Liver (tissue), 9 donors: Measurements from ENCODE around the gene UBE2F. TPM values are rescaled to one million over a fixed set of nuclear protein-coding genes. Genes with fewer than 3 reads are reported as not detected.

Source experiments
- DNase-seq: peaks from one replicate; pipeline ENCODE4 v3.0.0-alpha.2; 2017; ENCODE audit warnings: low spot score
- H3K27ac ChIP-seq, 2 donors: one replicate each; pipeline ENCODE4 v1.7.0; 2013; ENCODE audit warnings: inconsistent platforms in 2 of 2, low read length in 2 of 2, control low read depth in 1 of 2, low read depth in 1 of 2, mild to moderate bottlenecking in 1 of 2
- H3K27me3 ChIP-seq, 4 donors: one replicate each; pipeline versions ENCODE4 v1.6.1 to v1.7.0; 2013; ENCODE audit warnings: low read length in 3 of 4, inconsistent platforms in 1 of 4, mild to moderate bottlenecking in 1 of 4, moderate library complexity in 1 of 4; ENCODE audit not compliant: control insufficient read depth in 4 of 4, insufficient read depth in 4 of 4
- H3K36me3 ChIP-seq, 4 donors: one replicate each; pipeline versions ENCODE4 v1.6.1 to v1.7.0; 2013; ENCODE audit warnings: low read length in 3 of 4, mild to moderate bottlenecking in 3 of 4, low read depth in 1 of 4, moderate library complexity in 1 of 4; ENCODE audit not compliant: control insufficient read depth in 4 of 4, insufficient read depth in 3 of 4
- H3K4me1 ChIP-seq, 4 donors: one replicate each; pipeline versions ENCODE4 v1.6.1 to v1.7.0; 2013; ENCODE audit warnings: low read length in 3 of 4, mild to moderate bottlenecking in 3 of 4, moderate library complexity in 1 of 4; ENCODE audit not compliant: control insufficient read depth in 4 of 4, insufficient read depth in 4 of 4
- H3K4me3 ChIP-seq, 3 donors: one replicate each; pipeline versions ENCODE4 v1.6.1 to v1.7.0; 2013; ENCODE audit warnings: low read length in 3 of 3, control low read depth in 1 of 3, low read depth in 1 of 3, mild to moderate bottlenecking in 1 of 3
- H3K9ac ChIP-seq, 2 donors: one replicate each; pipeline ENCODE4 v1.7.0; 2013; ENCODE audit warnings: low read length in 2 of 2, mild to moderate bottlenecking in 2 of 2, moderate library complexity in 2 of 2, control low read depth in 1 of 2, low read depth in 1 of 2
- H3K9me3 ChIP-seq, 4 donors: one replicate each; pipeline versions ENCODE4 v1.6.1 to v1.7.0; 2013; ENCODE audit warnings: low read length in 3 of 4; ENCODE audit not compliant: control insufficient read depth in 4 of 4
- EGR1 ChIP-seq, 2 donors: IDR thresholded peaks; 2 replicates each; pipeline ENCODE4 v1.6.1; 2016 to 2018; ENCODE audit warnings: antibody characterized with exemption in 2 of 2, low read depth in 2 of 2
- FOXA1 ChIP-seq: IDR thresholded peaks from 2 replicates; pipeline ENCODE4 v1.6.1; 2016; ENCODE audit warnings: antibody characterized with exemption
- FOXA2 ChIP-seq: IDR thresholded peaks from 2 replicates; pipeline ENCODE4 v1.6.1; 2016; ENCODE audit warnings: antibody characterized with exemption
- GABPA ChIP-seq, 2 donors: IDR thresholded peaks in 1 of 2; conservative IDR thresholded peaks in 1 of 2; 2 replicates each; pipeline ENCODE4 v1.6.1; 2016; ENCODE audit warnings: antibody characterized with exemption in 2 of 2, mild to moderate bottlenecking in 1 of 2, moderate library complexity in 1 of 2
- HNF4A ChIP-seq, 2 donors: conservative IDR thresholded peaks; 2 replicates each; pipeline ENCODE4 v1.6.1; 2016; ENCODE audit warnings: antibody characterized with exemption in 2 of 2, mild to moderate bottlenecking in 2 of 2
- HNF4G ChIP-seq: IDR thresholded peaks from 2 replicates; pipeline ENCODE4 v1.6.1; 2016; ENCODE audit warnings: antibody characterized with exemption
- JUND ChIP-seq, 2 donors: IDR thresholded peaks; 2 replicates each; pipeline ENCODE4 v1.6.1; 2016; ENCODE audit warnings: antibody characterized with exemption in 2 of 2
- NR2F2 ChIP-seq: IDR thresholded peaks from 2 replicates; pipeline ENCODE4 v1.6.1; 2016; ENCODE audit warnings: antibody characterized with exemption
- RAD21 ChIP-seq, 2 donors: IDR thresholded peaks; 2 replicates each; pipeline ENCODE4 v1.6.1; 2016; ENCODE audit warnings: antibody characterized with exemption in 2 of 2, mild to moderate bottlenecking in 2 of 2
- RXRA ChIP-seq, 2 donors: IDR thresholded peaks; 2 replicates each; pipeline ENCODE4 v1.6.1; 2017 to 2018; ENCODE audit warnings: antibody characterized with exemption in 2 of 2, mild to moderate bottlenecking in 1 of 2
- SP1 ChIP-seq: IDR thresholded peaks from 2 replicates; pipeline ENCODE4 v1.6.1; 2018; ENCODE audit warnings: antibody characterized with exemption, mild to moderate bottlenecking
- TAF1 ChIP-seq: conservative IDR thresholded peaks from 2 replicates; pipeline ENCODE4 v1.6.1; 2016; ENCODE audit warnings: antibody characterized with exemption, mild to moderate bottlenecking
- YY1 ChIP-seq: IDR thresholded peaks from 2 replicates; pipeline ENCODE4 v1.6.1; 2016; ENCODE audit warnings: antibody characterized with exemption, mild to moderate bottlenecking
- WGBS: extraction: QIAGEN DNeasy Blood & Tissue Kit; methylation state at CpG from one replicate; pipeline ENCODE4 v1.1.7; 2013; 5-methylcytosine and 5-hydroxymethylcytosine counted together
- polyA plus RNA-seq, 2 donors: library from polyadenylated mRNA; stranded (reverse) in 1 of 2; unstranded in 1 of 2; fragments of 200-250 nt in 1 of 2; fragments of >200 nt in 1 of 2; fragmentation: Nextera tagmentation in 1 of 2; extraction: Ambion mirVana in 1 of 2; gene quantifications; one replicate each; pipeline versions ENCODE4 v1.2.1 to v1.2.3, GENCODE V29; 2013 to 2015
- total RNA-seq, 2 donors: library from RNA; depleted of rRNA; stranded (reverse); fragments of >200 nt; gene quantifications; one replicate each; pipeline ENCODE4 v1.2.3, GENCODE V29; 2014
- TF ChIP-seq, protein P1 (sequence below): IDR thresholded peaks from 2 replicates; pipeline ENCODE4 v1.6.1; 2016; ENCODE audit warnings: antibody characterized with exemption
- TF ChIP-seq, protein P2 (sequence below): IDR thresholded peaks from 2 replicates; pipeline ENCODE4 v1.6.1; 2016; ENCODE audit warnings: antibody characterized with exemption, mild to moderate bottlenecking
- TF ChIP-seq, protein P3 (sequence below): IDR thresholded peaks from 2 replicates; pipeline ENCODE4 v1.6.1; 2016; ENCODE audit warnings: antibody characterized with exemption
- TF ChIP-seq, protein P4 (sequence below): IDR thresholded peaks from 2 replicates; pipeline ENCODE4 v1.6.1; 2016; ENCODE audit warnings: antibody characterized with exemption
- TF ChIP-seq, protein P5 (sequence below): fragments of 150-350 bp; IDR thresholded peaks from 2 replicates; pipeline ENCODE4 v1.5.1; 2017; ENCODE audit warnings: improper control_type of control experiment, low read depth, low read length; ENCODE audit not compliant: missing input control
- donor health status: healthy.
- donor health status: healthy.
- donor health status: healthy.
- donor health status: healthy.
- donor health status: healthy.

The UBE2F gene
- total and polyA plus RNA-seq, 4 donors, result 30.5 to 55.3 (median 32.1) TPM

DNA sequence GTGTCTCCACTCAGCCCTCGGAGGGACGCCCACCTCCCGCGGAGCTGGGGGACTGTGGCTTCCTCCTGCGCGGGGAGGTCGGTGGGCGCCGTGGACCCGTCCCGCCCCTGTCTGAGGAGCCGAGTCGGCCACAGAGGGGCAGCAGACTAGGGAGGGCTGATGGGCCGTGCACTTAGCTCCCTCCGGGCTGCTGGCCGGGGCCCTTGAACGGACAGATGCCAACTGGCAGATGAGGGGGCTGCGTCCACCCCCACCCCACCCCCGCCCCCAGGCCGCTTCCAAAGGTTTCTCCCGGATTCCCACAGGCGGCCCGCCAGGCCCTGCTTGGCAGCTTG lies 10.4 kb upstream of the UBE2F start:
- no peaks in the 10 kb centered on the region for H3K36me3 ChIP-seq
- TF ChIP-seq, protein P1, sequence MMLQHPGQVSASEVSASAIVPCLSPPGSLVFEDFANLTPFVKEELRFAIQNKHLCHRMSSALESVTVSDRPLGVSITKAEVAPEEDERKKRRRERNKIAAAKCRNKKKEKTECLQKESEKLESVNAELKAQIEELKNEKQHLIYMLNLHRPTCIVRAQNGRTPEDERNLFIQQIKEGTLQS, result no peak
- no peak for TF ChIP-seq EGR1 (IDR thresholded peaks at IDR 0.05; ENCODE audit: low read depth in 2 of 2)
- TF ChIP-seq YY1, result no peak
- no peak for TF ChIP-seq FOXA2
- WGBS, result 23% methylated on average over 23 of the region's 23 CpGs
- H3K27me3 ChIP-seq, result peaks cover 0 to 6% (median 1%) of the 10 kb centered on the region in 4 donors
- no peaks in the 10 kb centered on the region for H3K9me3 ChIP-seq
- no peak overlapping the region for H3K27ac ChIP-seq
- H3K4me1 ChIP-seq, result peaks cover 0 to 7% (median 1%) of the 10 kb centered on the region in 4 donors
- no peak overlapping the region for H3K9ac ChIP-seq
- DNase-seq, result no peak
- peak overlapping the region in 1 of 3 donors; percentile 28 for H3K4me3 ChIP-seq

DNA sequence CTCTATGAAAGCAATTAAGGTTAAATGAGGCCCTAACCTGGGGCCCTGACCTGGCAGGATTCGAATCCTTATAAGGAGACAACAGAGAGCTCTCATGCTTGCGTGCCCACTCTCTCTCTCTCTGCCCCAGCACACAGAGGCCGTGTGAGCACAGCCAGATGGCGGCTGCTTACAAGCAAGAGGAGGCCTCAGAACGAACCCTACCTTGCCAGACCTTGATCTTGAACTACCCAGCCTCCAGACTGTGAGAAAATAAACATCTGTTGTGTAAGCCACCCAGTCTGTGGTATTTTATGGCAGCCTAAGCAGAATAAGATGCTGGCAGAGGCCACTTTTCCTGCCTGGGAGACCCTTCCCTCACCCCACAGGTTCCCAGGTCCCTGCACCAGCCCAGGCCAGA lies 5.2 kb upstream of the UBE2F start:
- 91% methylated on average over 5 of the region's 5 CpGs for WGBS
- TF ChIP-seq, protein P2, sequence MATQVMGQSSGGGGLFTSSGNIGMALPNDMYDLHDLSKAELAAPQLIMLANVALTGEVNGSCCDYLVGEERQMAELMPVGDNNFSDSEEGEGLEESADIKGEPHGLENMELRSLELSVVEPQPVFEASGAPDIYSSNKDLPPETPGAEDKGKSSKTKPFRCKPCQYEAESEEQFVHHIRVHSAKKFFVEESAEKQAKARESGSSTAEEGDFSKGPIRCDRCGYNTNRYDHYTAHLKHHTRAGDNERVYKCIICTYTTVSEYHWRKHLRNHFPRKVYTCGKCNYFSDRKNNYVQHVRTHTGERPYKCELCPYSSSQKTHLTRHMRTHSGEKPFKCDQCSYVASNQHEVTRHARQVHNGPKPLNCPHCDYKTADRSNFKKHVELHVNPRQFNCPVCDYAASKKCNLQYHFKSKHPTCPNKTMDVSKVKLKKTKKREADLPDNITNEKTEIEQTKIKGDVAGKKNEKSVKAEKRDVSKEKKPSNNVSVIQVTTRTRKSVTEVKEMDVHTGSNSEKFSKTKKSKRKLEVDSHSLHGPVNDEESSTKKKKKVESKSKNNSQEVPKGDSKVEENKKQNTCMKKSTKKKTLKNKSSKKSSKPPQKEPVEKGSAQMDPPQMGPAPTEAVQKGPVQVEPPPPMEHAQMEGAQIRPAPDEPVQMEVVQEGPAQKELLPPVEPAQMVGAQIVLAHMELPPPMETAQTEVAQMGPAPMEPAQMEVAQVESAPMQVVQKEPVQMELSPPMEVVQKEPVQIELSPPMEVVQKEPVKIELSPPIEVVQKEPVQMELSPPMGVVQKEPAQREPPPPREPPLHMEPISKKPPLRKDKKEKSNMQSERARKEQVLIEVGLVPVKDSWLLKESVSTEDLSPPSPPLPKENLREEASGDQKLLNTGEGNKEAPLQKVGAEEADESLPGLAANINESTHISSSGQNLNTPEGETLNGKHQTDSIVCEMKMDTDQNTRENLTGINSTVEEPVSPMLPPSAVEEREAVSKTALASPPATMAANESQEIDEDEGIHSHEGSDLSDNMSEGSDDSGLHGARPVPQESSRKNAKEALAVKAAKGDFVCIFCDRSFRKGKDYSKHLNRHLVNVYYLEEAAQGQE, result no peak
- TF ChIP-seq TAF1 (no peak), EGR1 (IDR thresholded peaks at IDR 0.05; ENCODE audit: low read depth in 2 of 2) (no peak), FOXA2 (no peak), SP1 (no peak), HNF4A (conservative IDR thresholded peaks at IDR 0.05) (no peak), NR2F2 (no peak), JUND (IDR thresholded peaks at IDR 0.05) (no peak), RAD21 (IDR thresholded peaks at IDR 0.05) (no peak), GABPA (IDR thresholded peaks at IDR 0.05 in 1 of 2, conservative IDR thresholded peaks at IDR 0.05 in 1 of 2) (no peak), FOXA1 (no peak), YY1 (no peak), RXRA (IDR thresholded peaks at IDR 0.05) (no peak), HNF4G (no peak)
- TF ChIP-seq, protein P3, sequence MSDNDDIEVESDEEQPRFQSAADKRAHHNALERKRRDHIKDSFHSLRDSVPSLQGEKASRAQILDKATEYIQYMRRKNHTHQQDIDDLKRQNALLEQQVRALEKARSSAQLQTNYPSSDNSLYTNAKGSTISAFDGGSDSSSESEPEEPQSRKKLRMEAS, result no peak
- TF ChIP-seq, protein P4, sequence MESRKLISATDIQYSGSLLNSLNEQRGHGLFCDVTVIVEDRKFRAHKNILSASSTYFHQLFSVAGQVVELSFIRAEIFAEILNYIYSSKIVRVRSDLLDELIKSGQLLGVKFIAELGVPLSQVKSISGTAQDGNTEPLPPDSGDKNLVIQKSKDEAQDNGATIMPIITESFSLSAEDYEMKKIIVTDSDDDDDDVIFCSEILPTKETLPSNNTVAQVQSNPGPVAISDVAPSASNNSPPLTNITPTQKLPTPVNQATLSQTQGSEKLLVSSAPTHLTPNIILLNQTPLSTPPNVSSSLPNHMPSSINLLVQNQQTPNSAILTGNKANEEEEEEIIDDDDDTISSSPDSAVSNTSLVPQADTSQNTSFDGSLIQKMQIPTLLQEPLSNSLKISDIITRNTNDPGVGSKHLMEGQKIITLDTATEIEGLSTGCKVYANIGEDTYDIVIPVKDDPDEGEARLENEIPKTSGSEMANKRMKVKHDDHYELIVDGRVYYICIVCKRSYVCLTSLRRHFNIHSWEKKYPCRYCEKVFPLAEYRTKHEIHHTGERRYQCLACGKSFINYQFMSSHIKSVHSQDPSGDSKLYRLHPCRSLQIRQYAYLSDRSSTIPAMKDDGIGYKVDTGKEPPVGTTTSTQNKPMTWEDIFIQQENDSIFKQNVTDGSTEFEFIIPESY, result no peak
- TF ChIP-seq, protein P5, sequence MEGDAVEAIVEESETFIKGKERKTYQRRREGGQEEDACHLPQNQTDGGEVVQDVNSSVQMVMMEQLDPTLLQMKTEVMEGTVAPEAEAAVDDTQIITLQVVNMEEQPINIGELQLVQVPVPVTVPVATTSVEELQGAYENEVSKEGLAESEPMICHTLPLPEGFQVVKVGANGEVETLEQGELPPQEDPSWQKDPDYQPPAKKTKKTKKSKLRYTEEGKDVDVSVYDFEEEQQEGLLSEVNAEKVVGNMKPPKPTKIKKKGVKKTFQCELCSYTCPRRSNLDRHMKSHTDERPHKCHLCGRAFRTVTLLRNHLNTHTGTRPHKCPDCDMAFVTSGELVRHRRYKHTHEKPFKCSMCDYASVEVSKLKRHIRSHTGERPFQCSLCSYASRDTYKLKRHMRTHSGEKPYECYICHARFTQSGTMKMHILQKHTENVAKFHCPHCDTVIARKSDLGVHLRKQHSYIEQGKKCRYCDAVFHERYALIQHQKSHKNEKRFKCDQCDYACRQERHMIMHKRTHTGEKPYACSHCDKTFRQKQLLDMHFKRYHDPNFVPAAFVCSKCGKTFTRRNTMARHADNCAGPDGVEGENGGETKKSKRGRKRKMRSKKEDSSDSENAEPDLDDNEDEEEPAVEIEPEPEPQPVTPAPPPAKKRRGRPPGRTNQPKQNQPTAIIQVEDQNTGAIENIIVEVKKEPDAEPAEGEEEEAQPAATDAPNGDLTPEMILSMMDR, result no peak
- TF ChIP-seq, protein P1, result no peak
- Histone ChIP-seq H3K9me3 (peaks cover 1 to 15% (median 10%) of the 10 kb centered on the region in 4 donors), H3K4me3 (no peak overlapping the region), H3K27me3 (no peaks in the 10 kb centered on the region), H3K9ac (no peak overlapping the region), H3K4me1 (peaks cover 0 to 6% (median 3%) of the 10 kb centered on the region in 4 donors), H3K27ac (no peak overlapping the region), H3K36me3 (no peaks in the 10 kb centered on the region)
- no peak for DNase-seq
